ENCODE results near the gene NME7.

The NME7 gene

DNA sequence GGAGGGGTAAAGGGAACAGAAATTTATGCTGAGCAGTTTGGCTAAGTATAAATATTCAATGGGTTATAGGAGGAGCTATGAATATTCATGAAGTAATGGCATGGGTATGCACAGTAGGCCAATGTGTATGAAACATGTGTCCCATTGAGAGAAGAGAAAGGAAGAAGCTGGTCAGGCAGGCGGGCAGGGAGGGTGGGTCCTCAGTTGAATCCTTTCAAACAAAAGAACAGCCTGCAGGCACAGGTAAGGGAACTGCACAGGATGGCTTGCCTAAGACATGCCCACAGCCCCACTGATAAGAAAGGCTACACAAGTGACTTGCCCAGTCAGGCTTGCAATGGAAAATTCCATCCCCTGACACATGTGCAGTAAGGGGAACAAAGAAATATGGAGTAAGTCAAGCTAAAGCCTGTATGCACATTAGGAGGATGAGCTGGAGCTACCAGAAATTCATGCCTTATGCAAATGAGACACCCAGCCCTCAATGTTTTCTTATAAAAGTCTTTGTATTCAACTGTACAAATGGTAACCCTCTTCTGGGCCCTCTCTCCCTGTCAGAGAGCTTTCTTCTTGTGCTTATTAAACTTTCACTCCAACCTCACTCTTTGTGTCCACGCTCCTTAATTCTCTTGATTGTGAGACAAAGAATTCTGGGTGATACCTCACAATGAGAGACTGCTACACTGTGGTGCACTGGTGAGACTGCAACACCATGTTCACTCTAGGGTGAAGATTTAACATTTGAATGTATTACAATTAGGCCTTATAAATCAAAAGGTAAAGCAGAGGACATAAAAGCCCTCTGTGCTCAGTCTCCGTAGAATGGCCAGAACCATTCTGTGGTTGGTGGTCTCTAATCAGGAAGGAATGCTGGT, 164.6 kb downstream of the NME7 start:
- H3K9ac ChIP-seq (ENCODE audit: low read length) = no peak overlapping the region
- 0 out of 2 replicates have a peak, but pooled peaks cover 2% of the 10 kb centered on the region for H3K9me3 ChIP-seq (ENCODE audit: low read length)
- no peaks in the 10 kb centered on the region for H3K27me3 ChIP-seq (ENCODE audit: insufficient read depth, low read length)
- TF ChIP-seq, protein P1, sequence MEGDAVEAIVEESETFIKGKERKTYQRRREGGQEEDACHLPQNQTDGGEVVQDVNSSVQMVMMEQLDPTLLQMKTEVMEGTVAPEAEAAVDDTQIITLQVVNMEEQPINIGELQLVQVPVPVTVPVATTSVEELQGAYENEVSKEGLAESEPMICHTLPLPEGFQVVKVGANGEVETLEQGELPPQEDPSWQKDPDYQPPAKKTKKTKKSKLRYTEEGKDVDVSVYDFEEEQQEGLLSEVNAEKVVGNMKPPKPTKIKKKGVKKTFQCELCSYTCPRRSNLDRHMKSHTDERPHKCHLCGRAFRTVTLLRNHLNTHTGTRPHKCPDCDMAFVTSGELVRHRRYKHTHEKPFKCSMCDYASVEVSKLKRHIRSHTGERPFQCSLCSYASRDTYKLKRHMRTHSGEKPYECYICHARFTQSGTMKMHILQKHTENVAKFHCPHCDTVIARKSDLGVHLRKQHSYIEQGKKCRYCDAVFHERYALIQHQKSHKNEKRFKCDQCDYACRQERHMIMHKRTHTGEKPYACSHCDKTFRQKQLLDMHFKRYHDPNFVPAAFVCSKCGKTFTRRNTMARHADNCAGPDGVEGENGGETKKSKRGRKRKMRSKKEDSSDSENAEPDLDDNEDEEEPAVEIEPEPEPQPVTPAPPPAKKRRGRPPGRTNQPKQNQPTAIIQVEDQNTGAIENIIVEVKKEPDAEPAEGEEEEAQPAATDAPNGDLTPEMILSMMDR (IDR thresholded peaks at IDR 0.05; ENCODE audit: low read length) = no peak
- TF ChIP-seq EZH2 (IDR thresholded peaks at IDR 0.05; ENCODE audit: borderline replicate concordance, low read length) = no peak
- H3K79me2 ChIP-seq (ENCODE audit: insufficient read depth, low read length) = no peaks in the 10 kb centered on the region
- 0 out of 2 replicates have a peak overlapping the region, but pooled peaks have one; percentile 24 for H2AFZ ChIP-seq (ENCODE audit: low read length)
- H3F3A ChIP-seq (ENCODE audit: insufficient read depth, low read length) = no peaks in the 10 kb centered on the region
- peak overlapping the region; percentile 10 for H3K27ac ChIP-seq (ENCODE audit: low read depth, low read length, poor library complexity, severe bottlenecking)
- H3K4me3 ChIP-seq (ENCODE audit: low read depth, low read length, poor library complexity, severe bottlenecking) = no peak overlapping the region
- no peaks in the 10 kb centered on the region for H3K36me3 ChIP-seq (ENCODE audit: insufficient read depth, low read length)
- H3K4me2 ChIP-seq (ENCODE audit: low read length) = no peak overlapping the region
- no peaks in the 10 kb centered on the region for H4K20me1 ChIP-seq (ENCODE audit: insufficient read depth, low read length)
- peaks cover 10% of the 10 kb centered on the region for H3K4me1 ChIP-seq (ENCODE audit: insufficient read depth, low read length, severe bottlenecking)
- H3K9me2 ChIP-seq (ENCODE audit: low read depth, low read length) = no peaks in the 10 kb centered on the region

DNA sequence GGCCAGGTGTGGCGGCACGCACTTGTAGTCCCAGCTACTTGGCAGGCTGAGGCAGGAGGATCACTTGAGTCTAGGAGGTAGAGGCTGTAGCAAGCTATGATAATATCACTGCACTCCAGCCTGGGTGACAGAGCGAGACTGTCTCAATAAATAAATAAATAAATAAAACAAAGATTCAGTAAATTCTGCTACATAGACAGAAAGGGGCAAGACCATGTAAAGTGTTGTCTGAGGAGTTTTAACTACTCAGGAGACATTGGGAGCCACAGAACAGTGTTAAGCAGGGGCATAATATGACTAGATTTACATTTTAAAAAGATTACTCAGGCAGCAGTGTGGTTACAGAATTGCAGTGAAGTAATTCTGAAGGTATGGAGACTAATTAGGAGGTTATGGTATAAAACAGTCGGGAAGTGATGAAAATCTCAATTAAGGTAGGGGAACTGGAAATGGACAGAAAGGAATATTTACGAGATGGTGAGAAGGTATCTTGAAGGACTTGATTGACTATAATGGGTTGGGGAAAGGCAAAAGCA, 166.4 kb downstream of the NME7 start:
- H3K9me3 ChIP-seq (ENCODE audit: low read length) = peaks cover 4% of the 10 kb centered on the region; the same call in 1 of the 2 replicates
- H3K36me3 ChIP-seq (ENCODE audit: insufficient read depth, low read length) = no peaks in the 10 kb centered on the region
- no peaks in the 10 kb centered on the region for H4K20me1 ChIP-seq (ENCODE audit: insufficient read depth, low read length)
- H3K9ac ChIP-seq (ENCODE audit: low read length) = no peak overlapping the region
- no peak overlapping the region for H3K4me2 ChIP-seq (ENCODE audit: low read length)
- no peak overlapping the region for H3K27ac ChIP-seq (ENCODE audit: low read depth, low read length, poor library complexity, severe bottlenecking)
- TF ChIP-seq, protein P1 (IDR thresholded peaks at IDR 0.05; ENCODE audit: low read length) = no peak
- no peak for TF ChIP-seq EZH2 (IDR thresholded peaks at IDR 0.05; ENCODE audit: borderline replicate concordance, low read length)
- peaks cover 10% of the 10 kb centered on the region for H3K4me1 ChIP-seq (ENCODE audit: insufficient read depth, low read length, severe bottlenecking)
- H3K27me3 ChIP-seq (ENCODE audit: insufficient read depth, low read length) = no peaks in the 10 kb centered on the region
- no peaks in the 10 kb centered on the region for H3F3A ChIP-seq (ENCODE audit: insufficient read depth, low read length)
- no peak overlapping the region for H3K4me3 ChIP-seq (ENCODE audit: low read depth, low read length, poor library complexity, severe bottlenecking)
- H3K9me2 ChIP-seq (ENCODE audit: low read depth, low read length) = no peaks in the 10 kb centered on the region
- no peaks in the 10 kb centered on the region for H3K79me2 ChIP-seq (ENCODE audit: insufficient read depth, low read length)
- no peak overlapping the region for H2AFZ ChIP-seq (ENCODE audit: low read length)

DNA sequence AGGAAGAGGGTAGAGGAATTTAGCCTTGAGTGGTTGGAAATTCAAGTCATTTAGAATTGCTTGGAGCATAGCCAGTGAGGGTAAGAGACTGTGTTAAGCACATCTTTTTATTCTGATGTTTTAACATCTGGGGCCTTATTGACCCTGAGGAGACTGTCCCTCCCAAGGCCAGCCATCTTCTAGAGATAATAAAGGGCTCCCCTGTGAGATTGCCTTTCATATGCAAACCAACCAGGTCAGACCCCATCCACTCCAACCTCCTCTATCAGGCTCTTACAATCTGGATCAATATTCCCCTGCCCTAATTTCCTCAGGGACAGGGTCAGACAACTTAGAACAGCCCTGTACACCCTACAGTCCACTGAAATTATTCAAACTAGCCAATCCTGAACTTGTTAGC, 167.3 kb downstream of the NME7 start:
- no peaks in the 10 kb centered on the region for H4K20me1 ChIP-seq (ENCODE audit: insufficient read depth, low read length)
- H3K4me1 ChIP-seq (ENCODE audit: insufficient read depth, low read length, severe bottlenecking) = peaks cover 10% of the 10 kb centered on the region
- no peaks in the 10 kb centered on the region for H3K36me3 ChIP-seq (ENCODE audit: insufficient read depth, low read length)
- no peaks in the 10 kb centered on the region for H3F3A ChIP-seq (ENCODE audit: insufficient read depth, low read length)
- H3K27me3 ChIP-seq (ENCODE audit: insufficient read depth, low read length) = no peaks in the 10 kb centered on the region
- H3K9ac ChIP-seq (ENCODE audit: low read length) = no peak overlapping the region
- H3K4me3 ChIP-seq (ENCODE audit: low read depth, low read length, poor library complexity, severe bottlenecking) = no peak overlapping the region
- TF ChIP-seq EZH2 (IDR thresholded peaks at IDR 0.05; ENCODE audit: borderline replicate concordance, low read length) = no peak
- TF ChIP-seq, protein P1 (IDR thresholded peaks at IDR 0.05; ENCODE audit: low read length) = no peak
- no peaks in the 10 kb centered on the region for H3K9me2 ChIP-seq (ENCODE audit: low read depth, low read length)
- no peak overlapping the region for H3K4me2 ChIP-seq (ENCODE audit: low read length)
- H3K9me3 ChIP-seq (ENCODE audit: low read length) = peaks cover 4% of the 10 kb centered on the region; the same call in 1 of the 2 replicates
- H3K79me2 ChIP-seq (ENCODE audit: insufficient read depth, low read length) = no peaks in the 10 kb centered on the region
- no peak overlapping the region for H2AFZ ChIP-seq (ENCODE audit: low read length)
- no peak overlapping the region for H3K27ac ChIP-seq (ENCODE audit: low read depth, low read length, poor library complexity, severe bottlenecking)

All from OCI-LY1 (cell line).